HG03108 (cell line): ENCODE measurements around the gene AGBL4.

Source experiments
- ATAC-seq: cut with Tn5 transposase; IDR thresholded peaks from one replicate; pipeline ENCODE4 v1.9.1; 2021; ENCODE audit warnings: moderate library complexity; ENCODE audit not compliant: unreplicated experiment

Gene AGBL4

GRCh38 chr1:48673332-48674105 lies 1350.2 kb downstream of the AGBL4 start:
- ATAC-seq, result no peak

GRCh38 chr1:48671578-48671977 lies 1352.2 kb downstream of the AGBL4 start:
- ATAC-seq, result no peak

DNA sequence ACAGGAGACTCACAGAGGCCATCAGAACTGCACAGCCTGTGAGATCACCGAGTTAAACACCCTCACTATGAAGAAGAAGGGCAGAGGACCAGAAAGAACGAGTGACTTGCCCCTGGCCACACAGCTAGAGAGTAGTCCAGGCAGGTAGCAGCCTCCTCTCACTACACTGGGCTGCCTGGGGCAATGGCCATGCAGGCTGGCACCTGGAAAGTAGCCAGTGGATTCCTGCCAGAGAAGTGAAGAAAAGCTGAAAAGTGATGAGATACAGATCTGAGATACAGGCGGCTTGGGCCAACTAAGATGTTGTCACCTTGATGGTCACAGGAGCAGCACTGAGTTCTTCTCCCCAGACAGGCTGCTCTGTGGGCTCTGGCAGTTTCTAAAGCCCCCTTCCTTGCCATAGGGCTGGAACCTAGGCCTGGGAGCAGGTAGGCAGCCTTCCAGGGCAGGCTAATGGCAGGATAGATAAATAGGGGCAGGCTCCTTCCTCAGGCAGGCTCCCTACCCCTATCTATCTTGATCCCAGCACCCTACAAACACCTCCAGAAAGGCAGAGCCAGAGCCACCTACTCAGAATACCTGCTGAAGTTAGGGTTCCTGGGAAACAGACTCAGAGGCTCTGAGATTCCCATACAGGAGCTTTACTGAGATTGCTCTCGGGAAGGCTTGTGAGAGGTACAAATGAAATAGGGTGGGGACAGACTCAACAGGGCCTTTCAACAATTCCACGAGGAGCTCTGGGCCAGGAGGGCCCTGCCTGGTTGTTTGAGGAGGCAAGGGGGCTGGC lies 1353.3 kb downstream of the AGBL4 start:
- ATAC-seq, result no peak

GRCh38 chr1:48668339-48668738 lies 1355.4 kb downstream of the AGBL4 start:
- ATAC-seq, result no peak

DNA sequence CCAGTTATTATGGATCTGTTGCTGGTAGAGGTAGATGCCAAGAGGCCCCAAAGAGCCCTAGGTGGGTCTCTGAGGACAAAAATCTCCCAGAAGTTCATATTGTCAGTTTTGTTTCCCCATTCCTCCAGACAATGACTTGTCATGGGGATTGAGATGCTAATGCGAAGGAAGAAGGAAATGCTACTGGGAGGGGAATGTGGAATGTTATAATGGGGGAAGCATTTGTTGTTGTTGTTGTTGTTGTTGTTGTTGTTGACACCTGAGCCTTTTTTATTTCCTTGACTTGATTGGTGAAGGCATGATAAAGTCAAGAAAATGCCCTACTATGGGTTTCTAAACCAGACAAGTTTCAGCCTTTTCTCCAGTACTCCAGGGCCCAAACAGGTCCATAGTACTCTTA lies 1356.0 kb downstream of the AGBL4 start:
- no peak for ATAC-seq

DNA sequence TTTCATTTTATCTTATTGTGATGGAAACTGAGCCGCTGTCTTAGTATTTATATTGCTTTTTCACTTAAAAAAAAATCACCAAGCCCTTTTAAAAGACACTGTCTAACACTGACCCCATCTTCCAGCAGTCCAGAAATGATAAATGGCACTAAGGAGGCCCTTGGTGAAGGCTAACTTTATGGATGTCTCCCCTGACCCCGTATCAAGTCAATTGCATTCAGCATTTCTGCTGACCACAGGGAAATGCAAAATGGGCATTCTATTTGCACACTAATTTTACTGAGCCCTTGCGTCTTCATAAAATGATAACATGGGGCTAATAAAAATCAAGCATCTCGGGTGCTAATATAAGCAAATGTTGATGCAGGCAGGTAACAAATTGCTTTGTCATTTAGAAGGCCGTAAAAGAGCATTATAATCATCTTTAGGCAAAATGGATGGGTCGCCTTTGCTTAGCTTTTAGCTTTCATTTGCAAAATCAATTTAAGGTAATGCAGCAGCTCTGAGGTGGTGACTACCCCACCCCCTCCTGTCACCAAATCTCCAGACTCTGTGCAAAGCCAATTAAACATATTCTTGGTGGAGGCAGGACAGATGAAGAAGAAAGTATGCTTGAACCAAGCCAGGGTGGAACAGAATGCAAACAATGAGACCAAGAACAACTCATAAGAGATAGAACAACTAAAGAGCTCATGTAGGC lies 1357.9 kb downstream of the AGBL4 start:
- no peak for ATAC-seq

GRCh38 chr1:48661726-48662463 lies 1361.9 kb downstream of the AGBL4 start:
- no peak for ATAC-seq

DNA sequence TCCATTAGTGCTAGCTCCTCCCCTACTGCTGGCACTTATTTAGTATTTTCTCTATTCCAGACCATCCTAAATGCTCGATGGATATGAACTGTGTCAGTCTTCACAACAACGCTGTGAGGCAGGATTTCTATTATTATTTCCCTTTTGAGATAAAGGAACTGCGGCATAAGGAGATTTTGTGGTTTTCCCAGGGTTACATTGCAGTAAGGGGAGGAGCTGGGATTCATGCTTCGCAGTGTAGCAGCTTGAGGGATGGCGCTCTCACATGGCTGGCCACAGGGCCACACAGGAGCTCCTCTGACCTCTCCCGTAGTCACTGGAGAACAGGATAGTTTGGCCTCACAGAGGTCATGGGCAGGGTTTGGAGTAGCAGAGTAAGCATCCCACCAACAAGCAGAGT lies 1364.0 kb downstream of the AGBL4 start:
- ATAC-seq, result no peak

- ATAC-seq, result no peak
These were observed 1366.3 kb downstream of the AGBL4 start for GRCh38 chr1:48657413-48657812.

DNA sequence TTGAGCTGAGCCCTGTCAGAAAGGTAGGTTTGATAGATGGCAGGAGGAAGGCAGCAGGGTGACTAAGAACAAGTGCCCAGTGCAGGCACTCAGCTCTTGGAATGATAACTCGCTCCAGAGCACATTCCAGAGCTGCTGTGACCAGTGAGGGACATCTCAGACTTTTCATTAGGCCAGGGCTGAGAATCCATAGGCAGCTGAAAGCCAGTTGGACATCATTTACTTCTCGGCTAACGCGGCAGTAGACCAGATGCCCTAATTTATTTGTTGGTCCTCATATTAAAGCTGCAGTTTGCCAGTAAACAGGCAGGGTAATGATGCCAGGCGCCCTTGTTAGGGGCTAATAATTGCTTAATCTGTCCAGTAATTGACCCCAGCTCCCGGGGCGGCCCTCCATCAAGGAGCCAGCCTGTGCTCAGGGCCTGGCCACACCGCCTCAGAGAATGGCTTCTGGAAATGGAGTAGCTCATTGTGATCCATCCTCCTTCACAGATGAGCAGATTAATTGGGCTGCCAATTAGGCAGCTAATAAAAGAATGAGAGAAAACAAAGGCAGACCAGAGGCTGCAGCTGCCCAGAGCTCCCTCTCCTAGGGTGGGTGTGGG lies 1369.0 kb downstream of the AGBL4 start:
- ATAC-seq, result no peak

GRCh38 chr1:48652334-48652733 lies 1371.4 kb downstream of the AGBL4 start:
- ATAC-seq, result no peak

DNA sequence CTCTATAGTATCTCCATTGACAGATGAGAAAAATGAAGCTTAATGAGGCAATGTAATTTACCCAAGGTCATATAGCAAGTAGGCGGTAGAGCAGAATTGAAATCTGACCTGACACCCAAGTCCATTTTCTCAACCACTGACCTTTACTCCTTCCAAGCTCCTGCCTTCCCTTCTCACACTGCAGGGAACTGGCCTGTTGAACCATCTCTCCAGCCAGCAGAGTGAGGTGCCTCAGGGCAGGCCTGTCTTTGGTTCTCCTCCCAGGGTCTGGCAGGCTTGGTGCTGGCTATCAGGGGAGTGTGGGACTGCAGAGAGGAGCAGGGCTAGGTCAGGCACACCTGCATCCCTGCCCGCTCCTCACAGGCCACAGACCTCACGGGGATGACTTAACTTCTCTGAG lies 1373.9 kb downstream of the AGBL4 start:
- no peak for ATAC-seq

- ATAC-seq, result no peak
These were observed 1377.9 kb downstream of the AGBL4 start for GRCh38 chr1:48645883-48646282.

- ATAC-seq, result no peak
These were observed 1378.7 kb downstream of the AGBL4 start for GRCh38 chr1:48644905-48645605.

DNA sequence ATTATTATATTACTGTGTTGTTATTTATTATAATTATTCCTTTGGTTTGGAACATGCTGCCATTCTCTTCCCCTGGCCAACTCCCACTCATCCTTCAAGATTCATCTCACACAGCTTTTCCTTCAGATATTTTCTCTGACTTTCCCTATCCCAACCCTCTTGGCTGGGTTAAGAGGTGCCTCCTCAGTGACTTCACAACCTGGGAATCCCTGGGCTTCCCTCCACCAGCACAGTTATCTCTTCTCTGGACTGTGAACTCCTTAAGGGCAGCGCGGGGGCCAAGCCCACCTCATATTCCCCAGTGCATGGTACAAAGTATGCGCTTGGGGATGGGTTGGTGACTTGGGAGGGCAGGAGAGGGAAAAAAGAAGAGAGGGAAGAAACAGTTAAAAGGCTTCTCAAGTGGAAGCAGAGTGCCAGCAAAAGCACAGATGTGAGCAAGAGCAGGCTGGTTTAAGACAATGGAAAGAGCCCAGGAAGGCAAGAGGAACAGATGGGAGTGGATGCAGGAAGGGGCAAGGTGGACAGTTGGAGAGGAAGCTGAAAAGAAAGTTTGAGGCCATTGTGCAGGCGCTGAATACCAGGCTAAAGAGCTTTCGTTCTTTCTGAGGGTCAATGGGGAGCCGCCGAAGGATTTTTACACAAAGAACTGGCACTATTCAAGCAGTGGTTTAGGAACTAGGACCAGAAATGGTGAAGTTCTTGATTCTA lies 1379.4 kb downstream of the AGBL4 start:
- no peak for ATAC-seq

GRCh38 chr1:48643193-48643592 lies 1380.6 kb downstream of the AGBL4 start:
- ATAC-seq, result no peak

DNA sequence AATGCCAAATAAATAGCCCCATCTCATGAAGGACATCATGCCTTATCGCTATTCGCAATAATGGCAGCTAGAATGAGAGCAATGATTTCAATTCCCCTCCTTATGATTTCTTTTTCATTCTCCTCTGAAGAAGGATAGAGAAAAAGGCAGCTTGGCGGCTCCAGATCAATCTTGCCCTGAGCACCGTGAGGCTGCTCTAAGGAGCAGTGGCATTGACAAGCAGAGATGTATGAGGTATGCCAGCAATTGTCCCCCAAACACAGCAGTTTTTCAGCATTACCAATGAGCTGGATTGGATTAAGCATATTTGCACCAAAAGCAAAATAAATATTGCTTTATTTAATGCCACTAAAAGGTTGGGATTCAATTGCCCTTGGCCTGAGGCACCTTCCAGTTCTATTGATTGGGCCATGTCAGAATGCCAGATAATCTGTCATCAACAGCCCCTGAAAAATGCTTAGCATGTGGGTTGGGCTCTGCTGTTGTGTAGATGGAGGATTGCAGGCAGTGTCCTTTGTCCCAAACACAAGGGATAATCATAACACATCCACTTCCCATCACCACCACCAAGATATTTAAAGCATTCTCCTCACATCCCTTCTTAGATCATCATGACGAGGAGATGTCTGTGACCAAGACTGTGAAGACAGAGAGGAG lies 1382.8 kb downstream of the AGBL4 start:
- ATAC-seq, result no peak

GRCh38 chr1:48629867-48630266 lies 1393.9 kb downstream of the AGBL4 start:
- ATAC-seq, result no peak

DNA sequence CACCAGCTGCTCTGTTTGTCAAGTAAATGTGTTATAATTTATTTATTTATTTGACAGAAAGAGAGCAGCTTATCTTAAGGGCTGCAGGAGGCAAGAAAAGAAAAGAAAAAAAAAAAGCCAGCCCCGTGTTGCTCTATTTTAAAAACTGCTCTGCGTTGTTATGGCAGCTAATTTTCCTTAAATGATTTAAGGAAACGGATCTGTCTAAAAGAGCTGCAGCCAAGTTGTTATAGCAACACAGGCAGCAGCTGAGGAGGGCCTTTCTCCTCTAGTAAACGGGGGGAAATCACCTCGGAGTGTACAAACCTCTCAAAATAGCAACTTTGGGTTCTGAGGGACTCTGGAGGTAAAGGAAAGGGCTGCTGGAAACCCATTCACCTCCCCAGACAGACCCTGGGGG lies 1396.3 kb downstream of the AGBL4 start:
- no peak for ATAC-seq
